ENCODE data around the gene GPM6B.

The GPM6B gene

DNA sequence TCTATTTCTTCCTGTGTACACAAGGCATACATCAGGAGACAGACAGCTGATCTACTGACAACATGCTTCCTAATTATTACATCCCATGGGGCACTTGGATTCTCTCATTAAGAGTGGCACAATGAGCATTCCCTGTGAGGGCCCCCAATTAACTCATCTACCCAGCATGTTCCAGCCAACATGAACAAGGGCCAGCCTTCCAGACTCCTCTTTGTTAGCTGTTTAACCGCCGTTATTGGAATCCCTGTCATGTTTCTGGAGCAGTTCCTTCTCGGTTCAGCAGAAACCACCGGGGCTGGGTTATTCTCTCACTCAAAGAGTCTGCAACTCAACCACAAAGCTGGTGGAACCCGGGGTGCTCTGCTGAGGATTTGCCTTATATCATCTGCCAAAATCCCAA, 9.9 kb upstream of the GPM6B start:
- no peak for DNase-seq (ENCODE audit: extremely low spot score)
- CTCF ChIA-PET: no interaction called here
- POLR2A ChIA-PET: no interaction called here
- TF ChIP-seq, protein P1, sequence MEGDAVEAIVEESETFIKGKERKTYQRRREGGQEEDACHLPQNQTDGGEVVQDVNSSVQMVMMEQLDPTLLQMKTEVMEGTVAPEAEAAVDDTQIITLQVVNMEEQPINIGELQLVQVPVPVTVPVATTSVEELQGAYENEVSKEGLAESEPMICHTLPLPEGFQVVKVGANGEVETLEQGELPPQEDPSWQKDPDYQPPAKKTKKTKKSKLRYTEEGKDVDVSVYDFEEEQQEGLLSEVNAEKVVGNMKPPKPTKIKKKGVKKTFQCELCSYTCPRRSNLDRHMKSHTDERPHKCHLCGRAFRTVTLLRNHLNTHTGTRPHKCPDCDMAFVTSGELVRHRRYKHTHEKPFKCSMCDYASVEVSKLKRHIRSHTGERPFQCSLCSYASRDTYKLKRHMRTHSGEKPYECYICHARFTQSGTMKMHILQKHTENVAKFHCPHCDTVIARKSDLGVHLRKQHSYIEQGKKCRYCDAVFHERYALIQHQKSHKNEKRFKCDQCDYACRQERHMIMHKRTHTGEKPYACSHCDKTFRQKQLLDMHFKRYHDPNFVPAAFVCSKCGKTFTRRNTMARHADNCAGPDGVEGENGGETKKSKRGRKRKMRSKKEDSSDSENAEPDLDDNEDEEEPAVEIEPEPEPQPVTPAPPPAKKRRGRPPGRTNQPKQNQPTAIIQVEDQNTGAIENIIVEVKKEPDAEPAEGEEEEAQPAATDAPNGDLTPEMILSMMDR (IDR thresholded peaks at IDR 0.05; ENCODE audit: control extremely low read depth, extremely low read depth, low read depth, missing control alignments): no peak

DNA sequence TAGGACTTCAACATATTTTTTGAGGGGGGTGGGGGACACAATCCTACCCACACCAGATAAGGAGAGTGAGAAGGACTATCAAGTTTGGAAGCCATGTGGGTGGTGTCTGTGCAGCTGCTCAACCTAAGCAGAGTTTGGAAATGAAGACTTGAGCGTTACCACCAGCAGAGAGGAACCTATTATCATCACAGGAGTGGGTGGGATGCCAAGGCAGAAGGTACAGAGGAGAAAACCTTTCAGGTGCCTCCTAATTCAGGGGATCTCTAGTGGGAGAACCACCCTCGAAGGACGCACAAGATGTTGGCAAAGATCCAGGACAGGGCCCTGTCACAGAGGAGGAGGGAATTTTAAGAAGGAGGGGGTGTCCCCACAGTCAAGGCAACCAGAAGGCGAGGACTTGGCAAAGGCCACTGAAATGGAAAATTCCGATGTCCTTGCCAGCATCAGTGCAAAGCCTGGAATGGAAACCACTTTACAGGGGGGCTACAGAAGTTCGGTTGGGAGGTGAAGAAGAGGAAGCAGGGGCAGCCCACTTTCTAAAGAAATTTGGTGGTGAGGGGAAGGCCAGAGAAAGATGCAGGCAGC, 8.4 kb upstream of the GPM6B start:
- ChIA-PET POLR2A (no interaction called here), CTCF (interaction anchor here (1.0 kb wide), 1 partner anchor 9 kb away, joined by 3 read pairs; no protein-coding TSS in a partner anchor)
- TF ChIP-seq, protein P1 (IDR thresholded peaks at IDR 0.05; ENCODE audit: control extremely low read depth, extremely low read depth, low read depth, missing control alignments): no peak
- DNase-seq (ENCODE audit: extremely low spot score): no peak

GRCh38 chrX:13824746-13825145, 7.9 kb upstream of the GPM6B start:
- ChIA-PET POLR2A (no interaction called here), CTCF (interaction anchor here (1.0 to 1.2 kb wide), 2 partner anchors 9 to 44 kb away, joined by 3 read pairs; no protein-coding TSS in a partner anchor)
- DNase-seq (ENCODE audit: extremely low spot score): no peak
- TF ChIP-seq, protein P1 (IDR thresholded peaks at IDR 0.05; ENCODE audit: control extremely low read depth, extremely low read depth, low read depth, missing control alignments): no peak

GRCh38 chrX:13821738-13822137, 4.8 kb upstream of the GPM6B start:
- TF ChIP-seq, protein P1 (IDR thresholded peaks at IDR 0.05; ENCODE audit: control extremely low read depth, extremely low read depth, low read depth, missing control alignments): no peak
- ChIA-PET CTCF (no interaction called here), POLR2A (no interaction called here)
- DNase-seq (ENCODE audit: extremely low spot score): no peak

- TF ChIP-seq, protein P1 (IDR thresholded peaks at IDR 0.05; ENCODE audit: control extremely low read depth, extremely low read depth, low read depth, missing control alignments): no peak
- DNase-seq (ENCODE audit: extremely low spot score): no peak
- CTCF ChIA-PET: no interaction called here
- POLR2A ChIA-PET: no interaction called here
Observed at GRCh38 chrX:13816176-13816575, 717 bp downstream of the GPM6B start.

DNA sequence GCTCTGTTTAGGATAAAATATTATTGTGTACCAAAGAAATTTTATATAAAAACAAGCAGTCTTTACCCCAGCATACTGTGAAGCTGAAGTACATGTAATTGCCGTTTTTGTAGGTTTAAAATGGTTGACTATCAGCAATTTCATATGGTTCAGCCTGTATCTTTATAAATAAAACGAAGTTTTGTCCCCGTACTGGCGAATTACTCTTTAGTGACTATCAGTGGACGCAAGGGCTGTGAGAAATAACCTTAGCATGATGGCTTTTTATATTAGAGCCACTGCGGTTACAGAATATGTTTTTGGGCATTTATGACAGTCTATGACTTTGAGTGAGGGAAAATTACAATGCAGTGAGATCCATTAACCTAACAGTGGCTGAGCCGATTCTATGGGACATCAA, 1.2 kb downstream of the GPM6B start:
- ChIA-PET CTCF (no interaction called here), POLR2A (no interaction called here)
- no peak for DNase-seq (ENCODE audit: extremely low spot score)
- TF ChIP-seq, protein P1 (IDR thresholded peaks at IDR 0.05; ENCODE audit: control extremely low read depth, extremely low read depth, low read depth, missing control alignments): no peak

GRCh38 chrX:13808865-13809264, 8.0 kb downstream of the GPM6B start:
- ChIA-PET POLR2A (no interaction called here), CTCF (no interaction called here)
- TF ChIP-seq, protein P1 (IDR thresholded peaks at IDR 0.05; ENCODE audit: control extremely low read depth, extremely low read depth, low read depth, missing control alignments): no peak
- no peak for DNase-seq (ENCODE audit: extremely low spot score)
